DND-41 (cell line): Measurements from ENCODE around the gene MPND.

Experiments used
- EZH2 ChIP-seq: IDR thresholded peaks from 3 replicates; pipeline ENCODE4 v1.6.1; 2012; ENCODE audit warnings: borderline replicate concordance, low read depth, mild to moderate bottlenecking, moderate library complexity, low read length, inconsistent platforms; ENCODE audit not compliant: severe bottlenecking
- TF ChIP-seq, protein P1 (sequence below): IDR thresholded peaks from 2 replicates; pipeline ENCODE4 v1.5.1; 2012; ENCODE audit warnings: borderline replicate concordance, low read length, moderate library complexity, mild to moderate bottlenecking; ENCODE audit not compliant: poor library complexity, severe bottlenecking; ENCODE audit errors: extremely low read depth

DNA sequence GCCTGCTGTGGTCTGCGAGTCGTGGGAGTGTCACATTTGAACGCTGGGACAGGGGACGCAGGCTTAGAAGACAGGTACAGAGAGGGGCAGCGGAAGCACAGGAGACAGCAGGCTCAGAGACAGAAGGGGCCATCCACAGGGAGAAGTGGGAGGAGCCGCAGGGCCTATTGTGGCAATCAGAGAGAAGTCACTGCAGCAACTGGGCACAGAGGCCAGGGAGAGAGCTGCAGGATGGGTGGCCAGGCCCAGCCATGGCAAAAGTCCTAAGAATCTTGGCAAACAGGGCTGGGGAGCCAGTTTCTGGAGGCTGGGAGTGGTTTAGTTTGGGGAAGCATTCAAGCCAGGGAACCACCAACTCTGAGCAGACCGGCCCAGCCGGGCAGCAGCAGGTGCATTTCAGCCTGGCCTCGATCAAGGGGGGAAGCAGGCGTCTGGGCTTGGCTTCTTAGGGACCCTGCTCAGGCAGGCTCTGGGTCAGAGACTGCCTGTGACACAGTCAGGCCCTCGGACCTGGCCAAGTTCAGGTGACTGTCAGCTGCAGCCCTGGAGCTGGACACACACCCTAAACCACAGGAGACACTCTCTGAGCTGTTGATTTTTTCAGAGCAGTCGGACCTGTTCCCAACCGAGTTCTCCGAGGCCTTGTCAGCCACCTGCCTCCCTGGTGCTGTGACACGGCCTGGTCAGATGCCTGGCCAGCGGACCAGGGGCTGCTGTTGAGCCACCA, 45.1 kb downstream of the MPND start:
- TF ChIP-seq, protein P1, sequence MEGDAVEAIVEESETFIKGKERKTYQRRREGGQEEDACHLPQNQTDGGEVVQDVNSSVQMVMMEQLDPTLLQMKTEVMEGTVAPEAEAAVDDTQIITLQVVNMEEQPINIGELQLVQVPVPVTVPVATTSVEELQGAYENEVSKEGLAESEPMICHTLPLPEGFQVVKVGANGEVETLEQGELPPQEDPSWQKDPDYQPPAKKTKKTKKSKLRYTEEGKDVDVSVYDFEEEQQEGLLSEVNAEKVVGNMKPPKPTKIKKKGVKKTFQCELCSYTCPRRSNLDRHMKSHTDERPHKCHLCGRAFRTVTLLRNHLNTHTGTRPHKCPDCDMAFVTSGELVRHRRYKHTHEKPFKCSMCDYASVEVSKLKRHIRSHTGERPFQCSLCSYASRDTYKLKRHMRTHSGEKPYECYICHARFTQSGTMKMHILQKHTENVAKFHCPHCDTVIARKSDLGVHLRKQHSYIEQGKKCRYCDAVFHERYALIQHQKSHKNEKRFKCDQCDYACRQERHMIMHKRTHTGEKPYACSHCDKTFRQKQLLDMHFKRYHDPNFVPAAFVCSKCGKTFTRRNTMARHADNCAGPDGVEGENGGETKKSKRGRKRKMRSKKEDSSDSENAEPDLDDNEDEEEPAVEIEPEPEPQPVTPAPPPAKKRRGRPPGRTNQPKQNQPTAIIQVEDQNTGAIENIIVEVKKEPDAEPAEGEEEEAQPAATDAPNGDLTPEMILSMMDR, result no peak
- no peak for TF ChIP-seq EZH2
